ENCODE data around the gene ZMYND15. TPM values are rescaled to one million over a fixed set of nuclear protein-coding genes. Genes with fewer than 3 reads are reported as not detected.

Gene ZMYND15
- polyA plus RNA-seq, 1 donor (not counting 4 experiments of a cell fraction or from before 2014, with no cell fraction given): 0.25 TPM

DNA sequence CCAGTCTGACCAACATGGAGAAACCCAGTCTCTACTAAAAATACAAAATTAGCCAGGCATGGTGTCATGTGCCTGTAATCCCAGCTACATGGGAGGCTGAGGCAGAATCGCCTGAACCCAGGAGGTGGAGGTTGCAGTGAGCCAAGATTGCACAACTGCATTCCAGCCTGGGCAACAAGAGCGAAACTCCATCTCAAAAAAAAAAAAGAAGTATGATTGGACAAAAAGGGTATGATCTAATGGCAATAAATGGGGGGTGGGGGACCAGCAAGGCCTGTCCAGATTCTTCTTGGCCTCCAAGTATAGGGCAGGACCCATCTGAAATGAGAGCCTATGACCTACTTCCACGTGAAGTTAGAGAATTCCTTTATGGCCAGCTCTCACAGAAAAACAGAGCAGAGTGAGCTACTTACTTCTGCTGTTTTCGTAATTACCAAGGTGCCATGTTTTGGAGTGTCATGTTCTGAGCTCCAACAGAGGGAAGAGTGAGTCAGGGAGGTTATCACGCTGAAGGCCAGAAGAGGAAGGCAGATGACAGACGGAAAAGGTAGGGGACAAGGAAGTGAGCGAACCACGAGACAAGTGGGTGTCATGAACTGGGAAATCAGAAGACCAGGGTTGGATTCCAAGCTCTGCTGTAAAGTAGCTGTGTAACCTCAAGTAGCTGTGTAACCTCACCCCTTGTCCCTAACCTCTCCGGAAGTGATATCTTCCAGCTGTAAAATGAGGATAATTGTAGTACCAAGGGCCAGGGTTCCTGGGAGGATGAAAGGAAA is 3.6 kb upstream of the ZMYND15 start:
- dilution Hi-C loops (cut with MboI; ENCODE audit: extremely low pct_ligation_motif_present, low sequenced_read_pairs): no loop called here

DNA sequence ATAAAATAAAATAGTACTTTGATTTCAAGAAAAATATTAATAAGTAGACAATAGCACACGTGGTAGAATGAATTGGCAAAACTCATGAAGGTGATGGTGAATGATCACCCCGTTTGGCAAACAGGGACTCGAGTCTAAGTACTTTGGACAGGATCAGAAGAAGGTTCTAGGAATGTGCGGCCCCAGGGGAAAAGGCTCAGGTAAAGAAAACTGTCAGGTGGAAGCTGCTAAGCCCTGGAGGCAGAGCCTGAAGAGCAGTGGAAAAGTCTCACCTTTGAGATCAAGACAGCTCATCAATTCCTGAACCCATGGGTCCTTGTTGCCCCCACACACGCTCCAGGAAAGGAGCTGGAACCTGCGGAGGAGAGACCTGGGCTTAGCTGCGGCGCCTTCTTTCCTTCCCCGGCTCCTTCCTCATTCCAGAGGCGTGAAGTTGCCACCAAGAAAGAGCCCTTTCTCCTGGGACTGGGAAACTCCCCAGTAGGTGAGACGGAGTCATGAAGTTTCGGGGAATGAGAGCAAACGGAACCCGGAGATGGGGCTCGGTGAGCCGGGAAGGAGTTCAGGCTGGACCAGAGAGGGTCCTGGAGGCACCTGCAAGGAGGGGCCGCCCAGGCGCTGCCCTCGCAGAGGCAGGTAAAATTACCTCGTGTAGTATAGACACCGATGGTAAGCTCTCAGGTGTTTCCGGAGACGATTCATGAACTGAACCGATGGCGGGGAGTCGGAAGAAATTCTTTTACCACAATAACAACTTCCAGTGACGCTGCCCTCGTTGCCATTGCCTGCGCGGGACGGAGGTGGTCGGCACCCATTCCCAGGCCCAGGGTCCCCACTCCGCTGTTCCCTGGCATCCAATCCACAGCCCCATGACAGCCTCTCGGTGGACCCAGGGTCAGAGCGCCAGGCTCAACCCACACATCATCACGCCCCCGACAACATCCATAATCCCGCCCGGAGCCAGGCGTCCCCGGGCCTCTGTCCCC is 1.2 kb upstream of the ZMYND15 start:
- H3K4me3 ChIP-seq (ENCODE audit: control insufficient read depth in 2 of 3, extremely low read depth in 1 of 3, insufficient read depth in 2 of 3, low read depth in 1 of 3, low read length in 3 of 3): peak overlapping the region; percentile 61 to 76 (median 74)
- H3K4me2 ChIP-seq (ENCODE audit: control insufficient read depth, extremely low read depth, insufficient read depth, low read depth, low read length): peak overlapping the region; percentile 96
- peak overlapping the region; percentile 90 for H2AFZ ChIP-seq (ENCODE audit: control insufficient read depth, low read length)
- peaks cover 0 to 2% of the 10 kb centered on the region in 2 experiments for H3K36me3 ChIP-seq (ENCODE audit: control insufficient read depth in 2 of 2, extremely low read depth in 1 of 2, insufficient read depth in 2 of 2, low read length in 2 of 2)
- TF ChIP-seq EZH2 (IDR thresholded peaks at IDR 0.05; ENCODE audit: low read length): no peak
- TF ChIP-seq, protein P1, sequence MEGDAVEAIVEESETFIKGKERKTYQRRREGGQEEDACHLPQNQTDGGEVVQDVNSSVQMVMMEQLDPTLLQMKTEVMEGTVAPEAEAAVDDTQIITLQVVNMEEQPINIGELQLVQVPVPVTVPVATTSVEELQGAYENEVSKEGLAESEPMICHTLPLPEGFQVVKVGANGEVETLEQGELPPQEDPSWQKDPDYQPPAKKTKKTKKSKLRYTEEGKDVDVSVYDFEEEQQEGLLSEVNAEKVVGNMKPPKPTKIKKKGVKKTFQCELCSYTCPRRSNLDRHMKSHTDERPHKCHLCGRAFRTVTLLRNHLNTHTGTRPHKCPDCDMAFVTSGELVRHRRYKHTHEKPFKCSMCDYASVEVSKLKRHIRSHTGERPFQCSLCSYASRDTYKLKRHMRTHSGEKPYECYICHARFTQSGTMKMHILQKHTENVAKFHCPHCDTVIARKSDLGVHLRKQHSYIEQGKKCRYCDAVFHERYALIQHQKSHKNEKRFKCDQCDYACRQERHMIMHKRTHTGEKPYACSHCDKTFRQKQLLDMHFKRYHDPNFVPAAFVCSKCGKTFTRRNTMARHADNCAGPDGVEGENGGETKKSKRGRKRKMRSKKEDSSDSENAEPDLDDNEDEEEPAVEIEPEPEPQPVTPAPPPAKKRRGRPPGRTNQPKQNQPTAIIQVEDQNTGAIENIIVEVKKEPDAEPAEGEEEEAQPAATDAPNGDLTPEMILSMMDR (optimal IDR thresholded peaks at IDR 0.05 in 1 of 3, IDR thresholded peaks at IDR 0.05 in 1 of 3, conservative IDR thresholded peaks at IDR 0.05 in 1 of 3; ENCODE audit: extremely low read depth in 1 of 3, insufficient read depth in 2 of 3, low read length in 3 of 3): no peak
- FAIRE-seq (peak; percentile 90), DNase-seq (ENCODE audit: low read depth, low spot score) (peak; percentile 21)
- H3K27ac ChIP-seq (ENCODE audit: control insufficient read depth, insufficient read depth, low read length): peak overlapping the region; percentile 63
- H3K4me1 ChIP-seq (ENCODE audit: control insufficient read depth, extremely low read depth, insufficient read depth, low read length): peaks cover 14% of the 10 kb centered on the region
- peaks cover 2% of the 10 kb centered on the region for H3K9me1 ChIP-seq (ENCODE audit: control insufficient read depth, extremely low read depth, insufficient read depth, low read length)
- no peaks in the 10 kb centered on the region for H3K79me2 ChIP-seq (ENCODE audit: control insufficient read depth, insufficient read depth, low read length)
- H3K9me3 ChIP-seq (ENCODE audit: control insufficient read depth, low read depth, low read length): no peaks in the 10 kb centered on the region
- dilution Hi-C loops (cut with MboI; ENCODE audit: extremely low pct_ligation_motif_present, low sequenced_read_pairs): no loop called here
- H3K9ac ChIP-seq (ENCODE audit: control insufficient read depth, extremely low read depth, insufficient read depth, low read length): peak overlapping the region; percentile 76
- no peaks in the 10 kb centered on the region for H4K20me1 ChIP-seq (ENCODE audit: control insufficient read depth, extremely low read depth, insufficient read depth, low read length)
- H3K27me3 ChIP-seq (ENCODE audit: control insufficient read depth, extremely low read depth, insufficient read depth, low read length): peaks cover 16% of the 10 kb centered on the region

More for the DNA sequence above, 3.6 kb upstream of the ZMYND15 start:
- DNase-seq (ENCODE audit: low read depth, low spot score) (no peak), FAIRE-seq (no peak)
- Histone ChIP-seq H3K9ac (ENCODE audit: control insufficient read depth, extremely low read depth, insufficient read depth, low read length) (no peak overlapping the region), H3K36me3 (ENCODE audit: control insufficient read depth in 2 of 2, extremely low read depth in 1 of 2, insufficient read depth in 2 of 2, low read length in 2 of 2) (peaks cover 0 to 2% of the 10 kb centered on the region in 2 experiments), H3K79me2 (ENCODE audit: control insufficient read depth, insufficient read depth, low read length) (no peaks in the 10 kb centered on the region), H2AFZ (ENCODE audit: control insufficient read depth, low read length) (no peak overlapping the region), H3K4me1 (ENCODE audit: control insufficient read depth, extremely low read depth, insufficient read depth, low read length) (peaks cover 14% of the 10 kb centered on the region), H3K27me3 (ENCODE audit: control insufficient read depth, extremely low read depth, insufficient read depth, low read length) (peaks cover 9% of the 10 kb centered on the region), H3K27ac (ENCODE audit: control insufficient read depth, insufficient read depth, low read length) (no peak overlapping the region), H4K20me1 (ENCODE audit: control insufficient read depth, extremely low read depth, insufficient read depth, low read length) (no peaks in the 10 kb centered on the region), H3K4me2 (ENCODE audit: control insufficient read depth, extremely low read depth, insufficient read depth, low read depth, low read length) (no peak overlapping the region), H3K9me3 (ENCODE audit: control insufficient read depth, low read depth, low read length) (no peaks in the 10 kb centered on the region), H3K9me1 (ENCODE audit: control insufficient read depth, extremely low read depth, insufficient read depth, low read length) (peaks cover 2% of the 10 kb centered on the region), H3K4me3 (ENCODE audit: control insufficient read depth in 2 of 3, extremely low read depth in 1 of 3, insufficient read depth in 2 of 3, low read depth in 1 of 3, low read length in 3 of 3) (no peak overlapping the region)
- no peak for TF ChIP-seq EZH2 (IDR thresholded peaks at IDR 0.05; ENCODE audit: low read length)
- TF ChIP-seq, protein P1 (optimal IDR thresholded peaks at IDR 0.05 in 1 of 3, IDR thresholded peaks at IDR 0.05 in 1 of 3, conservative IDR thresholded peaks at IDR 0.05 in 1 of 3; ENCODE audit: extremely low read depth in 1 of 3, insufficient read depth in 2 of 3, low read length in 3 of 3): no peak

Data from keratinocyte (primary cell).